Thyroid gland (tissue), 4 donors: ENCODE results near the gene AIPL1.

Experiments used
- CTCF ChIP-seq, 6 experiments: fragments of 200-600 bp in 3 of 6; fragments of 450-650 bp in 3 of 6; sonication (generic) in 3 of 6; IDR thresholded peaks; one replicate each; pipeline ENCODE4 v1.5.1; 2016 to 2019; ENCODE audit warnings: antibody characterized with exemption in 6 of 6, mild to moderate bottlenecking in 2 of 6, inconsistent platforms in 1 of 6, moderate library complexity in 1 of 6
- POLR2A ChIP-seq, 2 donors: fragments of 450-650 bp; IDR thresholded peaks; one replicate each; pipeline ENCODE4 v1.6.1; 2017; ENCODE audit warnings: antibody characterized with exemption in 2 of 2, mild to moderate bottlenecking in 2 of 2, moderate library complexity in 1 of 2

GRCh38 chr17:6422654-6423241, 12.2 kb downstream of the AIPL1 start:
- no peak for TF ChIP-seq CTCF (IDR thresholded peaks at IDR 0.05)
- TF ChIP-seq POLR2A (IDR thresholded peaks at IDR 0.05): no peak
